ENCODE measurements around the gene ACLY. TPM values are rescaled to one million over a fixed set of nuclear protein-coding genes. Genes with fewer than 3 reads are reported as not detected.

The ACLY gene
- total RNA-seq, 1 experiment from 2014 or later: 279 TPM

- Histone ChIP-seq H2BK15ac (ENCODE audit: low read depth, low read length) (no peak overlapping the region), H3T11ph (ENCODE audit: low read length) (no peak overlapping the region), H4K91ac (ENCODE audit: insufficient read length, low read depth, low read length) (no peak overlapping the region), H4K8ac (replicated peaks; ENCODE audit: insufficient read length, low read depth, low read length) (no peak overlapping the region), H2BK5ac (ENCODE audit: insufficient read length, low read length) (no peak overlapping the region), H3K56ac (ENCODE audit: insufficient read length, low read depth, low read length) (no peak overlapping the region), H2AK5ac (ENCODE audit: insufficient read length, low read length) (no peak overlapping the region), H3K79me2 (ENCODE audit: insufficient read depth, low read length) (no peaks in the 10 kb centered on the region), H3K4me2 (ENCODE audit: insufficient read depth, insufficient read length, low read length) (no peak overlapping the region), H3K27ac (ENCODE audit: insufficient read length, low read depth, low read length) (no peak overlapping the region), H3K18ac (ENCODE audit: insufficient read length, low read depth, low read length) (no peak overlapping the region), H3K27me3 (ENCODE audit: insufficient read depth, low read length) (no peaks in the 10 kb centered on the region), H3K4me1 (ENCODE audit: insufficient read depth, low read length) (no peaks in the 10 kb centered on the region), H4K20me1 (ENCODE audit: control insufficient read depth, insufficient read depth, insufficient read length) (peaks cover 3% of the 10 kb centered on the region), H2BK12ac (ENCODE audit: insufficient read length, low read depth, low read length) (no peak overlapping the region), H3K79me1 (ENCODE audit: insufficient read depth, low read depth, low read length, poor library complexity, severe bottlenecking) (peaks cover 3% of the 10 kb centered on the region), H2AFZ (ENCODE audit: low read length) (no peak overlapping the region), H3K9ac (ENCODE audit: extremely low read depth, insufficient read length, low read length) (no peak overlapping the region), H3K4ac (ENCODE audit: low read depth, low read length) (no peak overlapping the region), H3K23ac (ENCODE audit: insufficient read length, low read depth, low read length) (no peak overlapping the region), H3K9me3 (ENCODE audit: control insufficient read depth, low read depth, low read length) (no peaks in the 10 kb centered on the region), H3K23me2 (ENCODE audit: insufficient read length, low read depth, low read length, poor library complexity, severe bottlenecking) (no peaks in the 10 kb centered on the region), H2BK120ac (ENCODE audit: low read depth, low read length, poor library complexity, severe bottlenecking) (no peak overlapping the region), H3K14ac (ENCODE audit: insufficient read depth, low read length) (no peak overlapping the region), H2BK20ac (ENCODE audit: low read depth, low read length, poor library complexity, severe bottlenecking) (no peak overlapping the region), H4K5ac (ENCODE audit: insufficient read length, low read depth, low read length) (no peak overlapping the region)
- TF ChIP-seq CTCF (conservative IDR thresholded peaks at IDR 0.05): no peak
- Mint-ChIP-seq H3K36me3 (ENCODE audit: insufficient read depth in 1 of 3, low read depth in 3 of 3) (peaks cover 72 to 98% (median 94%) of the 10 kb centered on the region in 3 experiments; a peak in 6 of 7 replicates), H3K9me3 (no peaks in the 10 kb centered on the region), H3K27me3 (ENCODE audit: low read depth) (no peaks in the 10 kb centered on the region), H3K27ac (peak overlapping the region in 1 of 3 experiments; percentile 34; a peak in 4 of 7 replicates), H3K4me1 (no peaks in the 10 kb centered on the region), H3K4me3 (no peak overlapping the region)
- no peak for DNase-seq
- no CpG with 5 or more reads among the region's 15 CpGs for WGBS (ENCODE audit: extremely low coverage, insufficient read length, low lambda C conversion rate)
Observed at GRCh38 chr17:41906465-41907184, 12.1 kb downstream of the ACLY start.

Measured in H9 (cell line).